ENCODE data around the gene URI1. TPM values are rescaled to one million over a fixed set of nuclear protein-coding genes. Genes with fewer than 3 reads are reported as not detected.

URI1 gene
- total RNA-seq, 2 donors from 2014 or later: 49.6 to 59.7 TPM

- no peaks in the 10 kb centered on the region for H3K27me3 ChIP-seq (ENCODE audit: control insufficient read depth, insufficient read depth, low read length, poor library complexity, severe bottlenecking)
- no peak overlapping the region for H3K4me3 ChIP-seq (ENCODE audit: low read length)
- DNase-seq: no peak
- Mint-ChIP-seq H3K9me3 (no peaks in the 10 kb centered on the region), H3K36me3 (ENCODE audit: low read depth) (no peaks in the 10 kb centered on the region), H3K27ac (no peak overlapping the region), H3K4me3 (no peak overlapping the region), H3K27me3 (ENCODE audit: insufficient read depth) (no peaks in the 10 kb centered on the region), H3K4me1 (no peaks in the 10 kb centered on the region)
- no peaks in the 10 kb centered on the region for H3K36me3 ChIP-seq (ENCODE audit: control insufficient read depth, insufficient read depth, low read length)
- H3K27ac ChIP-seq (ENCODE audit: low read depth, low read length): no peak overlapping the region
- H3K9me3 ChIP-seq (ENCODE audit: control insufficient read depth, low read length): no peaks in the 10 kb centered on the region
- TF ChIP-seq CTCF (conservative IDR thresholded peaks at IDR 0.05): no peak
- H3K9ac ChIP-seq (ENCODE audit: extremely low read depth, low read length, poor library complexity, severe bottlenecking): no peak overlapping the region
- no peaks in the 10 kb centered on the region for H3K4me1 ChIP-seq (ENCODE audit: control insufficient read depth, insufficient read depth, low read length)
- WGBS, 2 experiments (ENCODE audit: insufficient coverage in 1 of 2, insufficient read length in 1 of 2): 90 to 100% methylated on average over 1 to 6 of the region's 6 CpGs
Observed at GRCh38 chr19:29896802-29897201, 45.2 kb upstream of the URI1 start.

- Histone ChIP-seq H3K27ac (ENCODE audit: low read depth, low read length) (no peak overlapping the region), H3K4me3 (ENCODE audit: low read length) (no peak overlapping the region), H3K36me3 (ENCODE audit: control insufficient read depth, insufficient read depth, low read length) (no peaks in the 10 kb centered on the region), H3K9ac (ENCODE audit: extremely low read depth, low read length, poor library complexity, severe bottlenecking) (no peak overlapping the region), H3K27me3 (ENCODE audit: control insufficient read depth, insufficient read depth, low read length, poor library complexity, severe bottlenecking) (no peaks in the 10 kb centered on the region), H3K4me1 (ENCODE audit: control insufficient read depth, insufficient read depth, low read length) (no peaks in the 10 kb centered on the region), H3K9me3 (ENCODE audit: control insufficient read depth, low read length) (no peaks in the 10 kb centered on the region)
- H3K27me3 Mint-ChIP-seq (ENCODE audit: insufficient read depth): no peaks in the 10 kb centered on the region
- H3K36me3 Mint-ChIP-seq (ENCODE audit: low read depth): no peaks in the 10 kb centered on the region
- WGBS, 2 experiments (ENCODE audit: insufficient coverage in 1 of 2, insufficient read length in 1 of 2): 40 to 80% methylated on average over 1 to 3 of the region's 3 CpGs
- no peak for TF ChIP-seq CTCF (conservative IDR thresholded peaks at IDR 0.05)
- no peak overlapping the region for H3K4me3 Mint-ChIP-seq
- H3K4me1 Mint-ChIP-seq: no peaks in the 10 kb centered on the region
- DNase-seq: no peak
- H3K27ac Mint-ChIP-seq: no peak overlapping the region
- H3K9me3 Mint-ChIP-seq: no peaks in the 10 kb centered on the region
Observed at GRCh38 chr19:29897466-29897865, 44.6 kb upstream of the URI1 start.

DNA sequence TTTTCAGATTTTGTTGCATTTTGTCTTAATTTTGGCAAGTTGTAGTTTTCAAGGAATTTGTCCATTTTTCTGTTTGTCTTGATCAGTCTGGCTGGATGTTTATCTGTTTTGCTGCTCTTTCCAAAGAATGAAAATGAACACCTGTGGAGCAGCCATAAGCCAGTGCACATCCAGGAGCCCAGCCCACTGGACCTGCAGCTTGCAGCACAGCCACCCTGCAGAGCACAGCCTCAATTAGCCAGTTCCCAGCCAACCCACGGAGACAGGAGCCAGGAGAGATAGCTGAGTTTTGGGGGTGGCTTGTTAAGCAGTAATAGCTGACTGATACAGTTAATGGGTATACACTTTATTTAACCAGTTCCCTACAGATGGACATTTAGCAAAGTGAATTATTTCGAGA lies 38.0 kb upstream of the URI1 start:
- H3K27me3 ChIP-seq (ENCODE audit: control insufficient read depth, insufficient read depth, low read length, poor library complexity, severe bottlenecking): no peaks in the 10 kb centered on the region
- no peak for DNase-seq
- no peak overlapping the region for H3K9ac ChIP-seq (ENCODE audit: extremely low read depth, low read length, poor library complexity, severe bottlenecking)
- H3K9me3 ChIP-seq (ENCODE audit: control insufficient read depth, low read length): peaks cover 3% of the 10 kb centered on the region
- H3K27ac ChIP-seq (ENCODE audit: low read depth, low read length): no peak overlapping the region
- H3K36me3 ChIP-seq (ENCODE audit: control insufficient read depth, insufficient read depth, low read length): no peaks in the 10 kb centered on the region
- Mint-ChIP-seq H3K4me1 (no peaks in the 10 kb centered on the region), H3K4me3 (no peak overlapping the region), H3K27me3 (ENCODE audit: insufficient read depth) (no peaks in the 10 kb centered on the region), H3K9me3 (peaks cover 5% of the 10 kb centered on the region), H3K36me3 (ENCODE audit: low read depth) (no peaks in the 10 kb centered on the region), H3K27ac (no peak overlapping the region)
- 54 to 72% methylated on average over 1 to 2 of the region's 2 CpGs for WGBS, 2 experiments (ENCODE audit: insufficient coverage in 1 of 2, insufficient read length in 1 of 2)
- no peak overlapping the region for H3K4me3 ChIP-seq (ENCODE audit: low read length)
- no peaks in the 10 kb centered on the region for H3K4me1 ChIP-seq (ENCODE audit: control insufficient read depth, insufficient read depth, low read length)
- TF ChIP-seq CTCF (conservative IDR thresholded peaks at IDR 0.05): no peak

Measured in endodermal cell (in vitro differentiated cells).